ENCODE results near the gene MARK4.
"Not testable (repeated sequence)": the region's sequence is repeated elsewhere in the genome, so short reads cannot be mapped to it uniquely, and the experiment has no call there.

Gene MARK4

GRCh38 chr19:45304141-45304926, 53.3 kb downstream of the MARK4 start:
- no peak overlapping the region for H3K4me3 ChIP-seq (ENCODE audit: low read depth, low read length)

- no peak overlapping the region for H3K4me3 ChIP-seq (ENCODE audit: low read depth, low read length)
These were observed 53.9 kb downstream of the MARK4 start for GRCh38 chr19:45305007-45305406.

- no peak overlapping the region for H3K4me3 ChIP-seq (ENCODE audit: low read depth, low read length)
These were observed 54.4 kb downstream of the MARK4 start for GRCh38 chr19:45305421-45305820.

GRCh38 chr19:45306040-45306439, 55.0 kb downstream of the MARK4 start:
- H3K4me3 ChIP-seq (ENCODE audit: low read depth, low read length) = no peak overlapping the region

- H3K4me3 ChIP-seq (ENCODE audit: low read depth, low read length) = no peak overlapping the region
These were observed 55.5 kb downstream of the MARK4 start for GRCh38 chr19:45306518-45307027.

GRCh38 chr19:45307361-45307760, 56.3 kb downstream of the MARK4 start:
- H3K4me3 ChIP-seq (ENCODE audit: low read depth, low read length) = no peak overlapping the region

GRCh38 chr19:45309322-45309721, 58.3 kb downstream of the MARK4 start:
- H3K4me3 ChIP-seq (ENCODE audit: low read depth, low read length) = not testable (repeated sequence)

- H3K4me3 ChIP-seq (ENCODE audit: low read depth, low read length) = no peak overlapping the region
These were observed 60.5 kb downstream of the MARK4 start for GRCh38 chr19:45311621-45312020.

- H3K4me3 ChIP-seq (ENCODE audit: low read depth, low read length) = not testable (repeated sequence)
These were observed 61.2 kb downstream of the MARK4 start for GRCh38 chr19:45312285-45312684.

GRCh38 chr19:45314708-45315245, 63.7 kb downstream of the MARK4 start:
- H3K4me3 ChIP-seq (ENCODE audit: low read depth, low read length) = no peak overlapping the region

GRCh38 chr19:45315304-45315703, 64.2 kb downstream of the MARK4 start:
- H3K4me3 ChIP-seq (ENCODE audit: low read depth, low read length) = no peak overlapping the region

GRCh38 chr19:45320997-45321775, 70.1 kb downstream of the MARK4 start:
- no peak overlapping the region for H3K4me3 ChIP-seq (ENCODE audit: low read depth, low read length)

GRCh38 chr19:45321848-45322247, 70.8 kb downstream of the MARK4 start:
- no peak overlapping the region for H3K4me3 ChIP-seq (ENCODE audit: low read depth, low read length)

- no peak overlapping the region for H3K4me3 ChIP-seq (ENCODE audit: low read depth, low read length)
These were observed 71.2 kb downstream of the MARK4 start for GRCh38 chr19:45322311-45322710.

- H3K4me3 ChIP-seq (ENCODE audit: low read depth, low read length) = no peak within 1 kb of the TSS
These were observed 71.7 kb downstream of the MARK4 start, which contains the start of gene CKM for GRCh38 chr19:45322744-45323281. Gene CKM, minus strand, starts transcription at chr19:45322875. Its CDS starts 3,162 bp downstream, at chr19:45319713.

- no peak overlapping the region for H3K4me3 ChIP-seq (ENCODE audit: low read depth, low read length)
These were observed 72.6 kb downstream of the MARK4 start for GRCh38 chr19:45323671-45324081.

GRCh38 chr19:45324349-45324907, 73.4 kb downstream of the MARK4 start:
- no peak overlapping the region for H3K4me3 ChIP-seq (ENCODE audit: low read depth, low read length)

- H3K4me3 ChIP-seq (ENCODE audit: low read depth, low read length) = no peak overlapping the region
These were observed 76.5 kb downstream of the MARK4 start for GRCh38 chr19:45327404-45328143.

- no peak overlapping the region for H3K4me3 ChIP-seq (ENCODE audit: low read depth, low read length)
These were observed 80.3 kb downstream of the MARK4 start for GRCh38 chr19:45331411-45331810.

- H3K4me3 ChIP-seq (ENCODE audit: low read depth, low read length) = no peak overlapping the region
These were observed 82.7 kb downstream of the MARK4 start for GRCh38 chr19:45333609-45334303.

Measured in iPS-11a (cell line).